A673 (cell line): Measurements from ENCODE around the gene ZER1. TPM values are rescaled to one million over a fixed set of nuclear protein-coding genes. Genes with fewer than 3 reads are reported as not detected.
A peak's percentile ranks its signal among the peaks of the same experiment; 100 is the strongest.

ENCODE experiments used
- BruUV-seq: library from RNA; stranded (reverse); fragments of 400-500 nt; replicated peaks from 2 replicates; lab custom pipeline; 2021; lab: Mats Ljungman, UMichigan
- CTCF ChIA-PET: fragments of 300-600 bp; sonication (Branson Sonifier 250); formaldehyde crosslinking; loops from one replicate; lab custom pipeline; 2022; ENCODE audit warnings: antibody characterized with exemption; lab: Charles Lee
- POLR2A ChIA-PET: fragments of 300-600 bp; sonication (Branson Sonifier 250); formaldehyde crosslinking; loops from one replicate; lab custom pipeline; 2022; ENCODE audit warnings: antibody characterized with exemption; ENCODE audit not compliant: low non-redundant PET; lab: Charles Lee
- DNase-seq: peaks from one replicate; pipeline ENCODE4 v3.0.0-alpha.2; 2015; ENCODE audit warnings: low spot score
- H3K27ac ChIP-seq: fragments of 200-600 bp; sonication (generic); 2 replicates; pipeline ENCODE4 v1.5.1; 2016; ENCODE audit warnings: mixed run types, low read depth, mild to moderate bottlenecking, mixed read lengths, antibody characterized with exemption, low read length; ENCODE audit not compliant: poor library complexity, severe bottlenecking
- H3K27me3 ChIP-seq: fragments of 200-600 bp; sonication (generic); replicated peaks from 2 replicates; pipeline ENCODE4 v1.6.1; 2017; ENCODE audit warnings: mixed run types, low read depth, mild to moderate bottlenecking, mixed read lengths, antibody characterized with exemption, low read length; ENCODE audit not compliant: insufficient read depth, poor library complexity
- H3K36me3 ChIP-seq: fragments of 200-600 bp; sonication (generic); 2 replicates; pipeline ENCODE4 v1.6.1; 2016; ENCODE audit warnings: mixed run types, mild to moderate bottlenecking, mixed read lengths, antibody characterized with exemption, low read length; ENCODE audit not compliant: insufficient read depth, poor library complexity, severe bottlenecking
- H3K4me1 ChIP-seq: fragments of 200-600 bp; sonication (generic); 2 replicates; pipeline ENCODE4 v1.6.1; 2017; ENCODE audit warnings: mixed run types, mild to moderate bottlenecking, mixed read lengths, antibody characterized with exemption, low read length; ENCODE audit not compliant: insufficient read depth, poor library complexity, severe bottlenecking
- H3K4me3 ChIP-seq: fragments of 200-600 bp; sonication (generic); 2 replicates; pipeline ENCODE4 v1.5.1; 2016; ENCODE audit warnings: low read depth, mixed run types, mild to moderate bottlenecking, mixed read lengths, low read length; ENCODE audit not compliant: poor library complexity, severe bottlenecking
- H3K9me3 ChIP-seq: fragments of 200-600 bp; sonication (generic); 2 replicates; pipeline ENCODE4 v1.6.1; 2016; ENCODE audit warnings: mixed run types, low read depth, mild to moderate bottlenecking, mixed read lengths, antibody characterized with exemption, low read length; ENCODE audit not compliant: poor library complexity, severe bottlenecking
- EZH2 ChIP-seq: fragments of 200-600 bp; sonication (generic); IDR thresholded peaks from 2 replicates; pipeline ENCODE4 v1.6.1; 2017; ENCODE audit warnings: borderline replicate concordance, low read depth, mild to moderate bottlenecking, mixed read lengths, antibody characterized with exemption, low read length; ENCODE audit not compliant: poor library complexity, severe bottlenecking
- intact Hi-C: fragments of 100-400 bp; cut with micrococcal nuclease; formaldehyde crosslinking; loops from one replicate; pipeline ENCODE4 v1.10.0; 2022; ENCODE audit not compliant: unreplicated experiment
- total RNA-seq: library from RNA; stranded (reverse); gene quantifications from 2 replicates; pipeline ENCODE4 v1.2.3, GENCODE V29; 2021
- TF ChIP-seq, protein P1 (sequence below): fragments of 300-800, 200-600 bp; sonication (generic); conservative IDR thresholded peaks from 2 replicates; pipeline ENCODE4 v1.5.1; 2017; ENCODE audit warnings: low read depth, mild to moderate bottlenecking, antibody characterized with exemption, low read length, moderate library complexity, mixed read lengths

ZER1 gene
- total RNA-seq, 1 experiment from 2014 or later: 12.9 TPM

DNA sequence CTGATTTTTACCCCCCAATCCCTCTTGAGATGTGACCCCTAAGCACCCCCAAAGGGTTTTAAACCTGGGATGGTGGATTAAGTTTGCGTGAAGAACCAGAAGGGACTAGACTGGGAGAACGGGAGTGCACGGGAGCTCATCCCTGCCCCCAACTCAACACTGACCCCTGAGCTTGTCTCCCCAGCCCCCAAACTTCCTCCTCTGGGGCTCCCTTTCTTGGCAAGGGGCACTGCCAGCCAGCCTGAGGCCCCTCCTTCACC lies 87.7 kb downstream of the ZER1 start:
- H3K4me1 ChIP-seq: peaks cover 22% of the 10 kb centered on the region
- peak overlapping the region; percentile 55 for H3K4me3 ChIP-seq
- H3K36me3 ChIP-seq: no peaks in the 10 kb centered on the region
- TSS peak; percentile 77 for BruUV-seq
- ChIA-PET POLR2A (interaction anchor here (0.5 kb wide), 1 partner anchor 11 kb away, joined by 9 read pairs; no protein-coding TSS in a partner anchor), CTCF (no interaction called here)
- intact Hi-C loops: no loop called here
- TF ChIP-seq, protein P1, sequence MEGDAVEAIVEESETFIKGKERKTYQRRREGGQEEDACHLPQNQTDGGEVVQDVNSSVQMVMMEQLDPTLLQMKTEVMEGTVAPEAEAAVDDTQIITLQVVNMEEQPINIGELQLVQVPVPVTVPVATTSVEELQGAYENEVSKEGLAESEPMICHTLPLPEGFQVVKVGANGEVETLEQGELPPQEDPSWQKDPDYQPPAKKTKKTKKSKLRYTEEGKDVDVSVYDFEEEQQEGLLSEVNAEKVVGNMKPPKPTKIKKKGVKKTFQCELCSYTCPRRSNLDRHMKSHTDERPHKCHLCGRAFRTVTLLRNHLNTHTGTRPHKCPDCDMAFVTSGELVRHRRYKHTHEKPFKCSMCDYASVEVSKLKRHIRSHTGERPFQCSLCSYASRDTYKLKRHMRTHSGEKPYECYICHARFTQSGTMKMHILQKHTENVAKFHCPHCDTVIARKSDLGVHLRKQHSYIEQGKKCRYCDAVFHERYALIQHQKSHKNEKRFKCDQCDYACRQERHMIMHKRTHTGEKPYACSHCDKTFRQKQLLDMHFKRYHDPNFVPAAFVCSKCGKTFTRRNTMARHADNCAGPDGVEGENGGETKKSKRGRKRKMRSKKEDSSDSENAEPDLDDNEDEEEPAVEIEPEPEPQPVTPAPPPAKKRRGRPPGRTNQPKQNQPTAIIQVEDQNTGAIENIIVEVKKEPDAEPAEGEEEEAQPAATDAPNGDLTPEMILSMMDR: no peak
- no peak for TF ChIP-seq EZH2
- peak overlapping the region; percentile 71 for H3K27ac ChIP-seq
- no peaks in the 10 kb centered on the region for H3K9me3 ChIP-seq
- DNase-seq: no peak
- H3K27me3 ChIP-seq: no peaks in the 10 kb centered on the region

GRCh38 chr9:128683340-128684064 lies 88.2 kb downstream of the ZER1 start:
- ChIA-PET CTCF (interaction anchor here (0.5 kb wide), 2 partner anchors 38 to 1107 kb away, joined by 3 to 4 read pairs; no protein-coding TSS in a partner anchor), POLR2A (interaction anchor here (0.5 to 0.7 kb wide), 2 partner anchors 10 to 92 kb away, joined by 5 to 9 read pairs; no protein-coding TSS in a partner anchor)
- peak; percentile 75 for DNase-seq
- BruUV-seq: no TSS peak
- Histone ChIP-seq H3K27me3 (no peaks in the 10 kb centered on the region), H3K4me1 (peaks cover 20% of the 10 kb centered on the region), H3K27ac (peak overlapping the region; percentile 71), H3K9me3 (no peaks in the 10 kb centered on the region), H3K36me3 (no peaks in the 10 kb centered on the region), H3K4me3 (peak overlapping the region; percentile 55)
- no peak for TF ChIP-seq EZH2
- TF ChIP-seq, protein P1: no peak
- intact Hi-C loops: no loop called here

Other genes with a start within 250 kb of the ZER1 start
- 239 and 262 TPM in 2 replicates for gene SPTAN1, start 219.3 kb downstream of the ZER1 start, total RNA-seq
- 135 TPM in 2 replicates for gene DYNC2I2, start 115.1 kb downstream of the ZER1 start, total RNA-seq
- 942 and 1,009 TPM in 2 replicates for gene SET, start 82.7 kb downstream of the ZER1 start, total RNA-seq
- gene PKN3, start 69.4 kb downstream of the ZER1 start, total RNA-seq: 12.3 and 21.5 TPM in 2 replicates
- gene ZDHHC12, start 47.8 kb downstream of the ZER1 start, total RNA-seq: 32.6 and 35.2 TPM in 2 replicates
- gene TBC1D13, start 15.3 kb upstream of the ZER1 start, total RNA-seq: 26.7 and 27.2 TPM in 2 replicates
- gene ENDOG, start 46.6 kb upstream of the ZER1 start, total RNA-seq: 45.8 and 46.7 TPM in 2 replicates
- 66.4 and 67.6 TPM in 2 replicates for gene SPOUT1, start 57.9 kb upstream of the ZER1 start, total RNA-seq
- gene KYAT1, start 110.0 kb upstream of the ZER1 start, total RNA-seq: 17.9 and 20.1 TPM in 2 replicates
- 53.6 and 56.8 TPM in 2 replicates for gene LRRC8A, start 110.2 kb upstream of the ZER1 start, total RNA-seq
- 6.3 and 8.0 TPM in 2 replicates for gene PHYHD1, start 149.1 kb upstream of the ZER1 start, total RNA-seq
- gene DOLK, start 175.7 kb upstream of the ZER1 start, total RNA-seq: 20.6 and 23.2 TPM in 2 replicates
- 147 and 170 TPM in 2 replicates for gene NUP188, start 175.8 kb upstream of the ZER1 start, total RNA-seq